CD14-positive monocyte (primary cell): Measurements from ENCODE around the gene TAF11L5. TPM values are rescaled to one million over a fixed set of nuclear protein-coding genes. Genes with fewer than 3 reads are reported as not detected.
"Not testable (repeated sequence)": the region's sequence is repeated elsewhere in the genome, so short reads cannot be mapped to it uniquely, and the experiment has no call there.

Source experiments
- DNase-seq, 3 donors: peaks; one replicate each; pipeline ENCODE4 v3.0.0-alpha.2; 2011 to 2022
- H2AFZ ChIP-seq: 2 replicates; pipeline ENCODE4 v1.6.0; 2012; ENCODE audit warnings: mild to moderate bottlenecking, low read depth, low read length, inconsistent platforms; ENCODE audit not compliant: insufficient read depth, poor library complexity, severe bottlenecking
- H3K27ac ChIP-seq, 2 donors: 1 replicate in 1 of 2; 2 replicates in 1 of 2; pipeline ENCODE4 v1.5.1; 2012 to 2013; ENCODE audit warnings: low read length in 2 of 2, control low read depth in 1 of 2, inconsistent platforms in 1 of 2, low read depth in 1 of 2, mild to moderate bottlenecking in 1 of 2
- H3K27me3 ChIP-seq, 2 donors: one replicate each; pipeline versions ENCODE4 v1.6.0 to v1.6.1; 2011 to 2013; ENCODE audit warnings: low read length in 2 of 2; ENCODE audit not compliant: control insufficient read depth in 2 of 2, insufficient read depth in 2 of 2
- H3K36me3 ChIP-seq, 2 donors: replicated peaks in 1 of 2; 1 replicate in 1 of 2; 2 replicates in 1 of 2; pipeline versions ENCODE4 v1.5.1 to v1.6.1; 2012 to 2013; ENCODE audit warnings: low read length in 2 of 2, control low read depth in 1 of 2, inconsistent platforms in 1 of 2, mild to moderate bottlenecking in 1 of 2; ENCODE audit not compliant: insufficient read depth in 2 of 2, control insufficient read depth in 1 of 2
- H3K4me1 ChIP-seq, 2 donors: 1 replicate in 1 of 2; 2 replicates in 1 of 2; pipeline versions ENCODE4 v1.5.1 to v1.6.1; 2012 to 2013; ENCODE audit warnings: low read length in 2 of 2, control low read depth in 1 of 2, inconsistent platforms in 1 of 2, mild to moderate bottlenecking in 1 of 2, moderate library complexity in 1 of 2; ENCODE audit not compliant: insufficient read depth in 2 of 2, control insufficient read depth in 1 of 2
- H3K4me2 ChIP-seq: replicated peaks from 2 replicates; pipeline ENCODE3; 2012; ENCODE audit warnings: low read length, moderate library complexity, mild to moderate bottlenecking; ENCODE audit not compliant: poor library complexity, severe bottlenecking; ENCODE audit errors: extremely low read depth
- H3K4me3 ChIP-seq, 3 experiments: fragments of 200-600 bp in 1 of 3; sonication (generic) in 1 of 3; replicated peaks in 1 of 3; 1 replicate in 2 of 3; 2 replicates in 1 of 3; pipeline ENCODE4 v1.5.1; 2011 to 2013; ENCODE audit warnings: low read length in 3 of 3, mild to moderate bottlenecking in 3 of 3, control low read depth in 2 of 3, low read depth in 2 of 3, inconsistent platforms in 1 of 3, moderate library complexity in 1 of 3
- H3K79me2 ChIP-seq: 2 replicates; pipeline ENCODE4 v1.6.0; 2012; ENCODE audit warnings: mild to moderate bottlenecking, control low read depth, inconsistent platforms, low read length, moderate library complexity; ENCODE audit not compliant: insufficient read depth
- H3K9ac ChIP-seq: 2 replicates; pipeline ENCODE4 v1.6.0; 2017; ENCODE audit warnings: low read length, mild to moderate bottlenecking; ENCODE audit not compliant: insufficient read depth, poor library complexity, severe bottlenecking
- H3K9me3 ChIP-seq, 2 donors: replicated peaks in 1 of 2; 1 replicate in 1 of 2; 2 replicates in 1 of 2; pipeline versions ENCODE4 v1.5.1 to v1.6.1; 2012 to 2013; ENCODE audit warnings: low read length in 2 of 2, control low read depth in 1 of 2; ENCODE audit not compliant: control insufficient read depth in 1 of 2, insufficient read depth in 1 of 2
- H4K20me1 ChIP-seq: 2 replicates; pipeline ENCODE4 v1.6.0; 2012; ENCODE audit warnings: mild to moderate bottlenecking, low read length, control low read depth, moderate library complexity; ENCODE audit not compliant: insufficient read depth
- H3K27ac Mint-ChIP-seq, 7 donors: one replicate each; pipeline ENCODE4 v1.8.0; 2020; ENCODE audit warnings: mild to moderate bottlenecking in 7 of 7, mixed read lengths in 7 of 7, moderate library complexity in 6 of 7, inconsistent platforms in 2 of 7
- H3K27me3 Mint-ChIP-seq, 3 donors: one replicate each; pipeline ENCODE4 v1.8.0; 2021 to 2022; ENCODE audit warnings: low read depth in 3 of 3, mild to moderate bottlenecking in 3 of 3, mixed read lengths in 3 of 3, moderate library complexity in 3 of 3, inconsistent platforms in 1 of 3
- H3K36me3 Mint-ChIP-seq, 2 donors: one replicate each; pipeline ENCODE4 v1.8.0; 2020; ENCODE audit warnings: mixed read lengths in 2 of 2, inconsistent platforms in 1 of 2, mild to moderate bottlenecking in 1 of 2
- H3K4me1 Mint-ChIP-seq: one replicate; pipeline ENCODE4 v1.8.0; 2020; ENCODE audit warnings: mild to moderate bottlenecking, mixed read lengths
- H3K4me3 Mint-ChIP-seq, 2 donors: one replicate each; pipeline ENCODE4 v1.8.0; 2020; ENCODE audit warnings: mild to moderate bottlenecking in 2 of 2, mixed read lengths in 2 of 2, moderate library complexity in 1 of 2
- H3K9me3 Mint-ChIP-seq, 7 donors: one replicate each; pipeline ENCODE4 v1.8.0; 2020 to 2022; ENCODE audit warnings: mixed read lengths in 7 of 7, mild to moderate bottlenecking in 6 of 7, moderate library complexity in 6 of 7, inconsistent platforms in 2 of 7
- WGBS: methylation state at CpG from one replicate; pipeline ENCODE4 v1.1.5; 2013; ENCODE audit warnings: missing lambda C conversion rate; ENCODE audit not compliant: insufficient coverage; 5-methylcytosine and 5-hydroxymethylcytosine counted together
- intact Hi-C, 2 donors: fragments of 100-400 bp; cut with micrococcal nuclease; formaldehyde crosslinking; loops; one replicate each; pipeline versions ENCODE4 v1.15.0 to v1.15.1; 2023
- polyA plus RNA-seq, 3 donors: library from polyadenylated mRNA; depleted of rRNA in 1 of 3; unstranded in 2 of 3; stranded (reverse) in 1 of 3; fragments of 300-500 nt in 2 of 3; fragments of >200 nt in 1 of 3; fragmentation: Illumina TruSeq in 2 of 3; gene quantifications; 1 replicate in 2 of 3; 2 replicates in 1 of 3; pipeline ENCODE4 v1.2.3, GENCODE V29; 2012 to 2021
- small RNA-seq: library from RNA; depleted of rRNA; stranded (forward); fragments of <200 nt; gene quantifications from one replicate; pipeline ENCODE3, GENCODE V24; 2012; ENCODE audit warnings: low read depth; ENCODE audit not compliant: insufficient read length

TAF11L5 gene
- polyA plus RNA-seq, 3 donors: not detected

GRCh38 chr5:17521501-17521900, 3.5 kb upstream of the TAF11L5 start, which contains the start of gene TAF11L4:
Gene TAF11L4 (plus strand): TSS chr5:17521801.
- WGBS: no CpG with 5 or more reads among the region's 15 CpGs
- H3K36me3 ChIP-seq, H3K36me3 Mint-ChIP-seq, H3K27me3 Mint-ChIP-seq, DNase-seq, H3K27ac ChIP-seq, H3K9ac ChIP-seq, H3K4me3 ChIP-seq, H3K4me1 Mint-ChIP-seq, H3K4me2 ChIP-seq, H3K79me2 ChIP-seq, H3K4me3 Mint-ChIP-seq, H3K27me3 ChIP-seq, H4K20me1 ChIP-seq, H3K27ac Mint-ChIP-seq, H3K9me3 Mint-ChIP-seq, H2AFZ ChIP-seq, H3K4me1 ChIP-seq, intact Hi-C loops: not testable (repeated sequence)
- peaks cover 8 to 15% of the 10 kb centered on the region in 2 donors for H3K9me3 ChIP-seq

GRCh38 chr5:17526504-17526903, 1.5 kb downstream of the TAF11L5 start:
- intact Hi-C loops, H3K4me3 Mint-ChIP-seq, H3K27me3 ChIP-seq, H3K4me2 ChIP-seq, H3K36me3 Mint-ChIP-seq, H3K27ac ChIP-seq, H3K4me3 ChIP-seq, H3K27me3 Mint-ChIP-seq, H4K20me1 ChIP-seq, H3K36me3 ChIP-seq, H3K9ac ChIP-seq, H2AFZ ChIP-seq, H3K9me3 Mint-ChIP-seq, H3K27ac Mint-ChIP-seq, H3K79me2 ChIP-seq, H3K4me1 ChIP-seq, H3K4me1 Mint-ChIP-seq, H3K9me3 ChIP-seq: not testable (repeated sequence)
- 95% methylated on average over 5 of the region's 17 CpGs for WGBS
- peak in 2 of 3 donors; percentile 8 to 11 for DNase-seq

GRCh38 chr5:17528369-17528768, 3.3 kb downstream of the TAF11L5 start, which contains the start of gene TAF11L6:
Gene TAF11L6 (plus strand): TSS chr5:17528669.
- H3K36me3 ChIP-seq, H3K27me3 ChIP-seq, H3K27me3 Mint-ChIP-seq, intact Hi-C loops, H3K4me1 ChIP-seq, H3K9me3 ChIP-seq, H3K4me2 ChIP-seq, H3K4me3 Mint-ChIP-seq, H2AFZ ChIP-seq, H3K27ac ChIP-seq, H3K9ac ChIP-seq, H4K20me1 ChIP-seq, H3K4me3 ChIP-seq, H3K9me3 Mint-ChIP-seq, H3K27ac Mint-ChIP-seq, H3K36me3 Mint-ChIP-seq, DNase-seq, H3K4me1 Mint-ChIP-seq, H3K79me2 ChIP-seq: not testable (repeated sequence)
- WGBS: no CpG with 5 or more reads among the region's 15 CpGs

Small RNA genes lying within 50 kb of the gene (small RNA-seq; reads per million reads assigned to genes)
- gene AC106774.3: not detected

Other genes with a start within 250 kb of the TAF11L5 start
- not detected for gene TAF11L2, start 27.0 kb upstream of the TAF11L5 start, polyA plus RNA-seq
- gene TAF11L3, start 6.9 kb upstream of the TAF11L5 start, polyA plus RNA-seq: not detected
- gene TAF11L4, start 3.4 kb upstream of the TAF11L5 start, polyA plus RNA-seq: not detected
- gene TAF11L6, start 3.4 kb downstream of the TAF11L5 start, polyA plus RNA-seq: not detected
- not detected for gene TAF11L7, start 60.5 kb downstream of the TAF11L5 start, polyA plus RNA-seq
- gene TAF11L8, start 65.7 kb downstream of the TAF11L5 start, polyA plus RNA-seq: not detected
- not detected for gene TAF11L9, start 69.2 kb downstream of the TAF11L5 start, polyA plus RNA-seq
- not detected for gene TAF11L10, start 72.6 kb downstream of the TAF11L5 start, polyA plus RNA-seq
- gene TAF11L11, start 78.9 kb downstream of the TAF11L5 start, polyA plus RNA-seq: not detected
- not detected for gene TAF11L12, start 85.2 kb downstream of the TAF11L5 start, polyA plus RNA-seq
- not detected for gene TAF11L13, start 106.9 kb downstream of the TAF11L5 start, polyA plus RNA-seq
- not detected for gene TAF11L14, start 109.2 kb downstream of the TAF11L5 start, polyA plus RNA-seq